HCT116 (cell line): ENCODE results near the gene NELL1.

Experiments
- EGR1 ChIP-seq: IDR thresholded peaks from 2 replicates; pipeline ENCODE4 v1.6.1; 2012; ENCODE audit warnings: low read depth
- FOSL1 ChIP-seq: IDR thresholded peaks from 2 replicates; pipeline ENCODE4 v1.6.1; 2012; ENCODE audit warnings: low read depth
- POLR2A ChIP-seq: IDR thresholded peaks from 2 replicates; pipeline ENCODE4 v1.7.0; 2011; ENCODE audit warnings: borderline replicate concordance; ENCODE audit not compliant: insufficient read depth, insufficient read length; ENCODE audit errors: extremely low read depth
- POLR2AphosphoS5 ChIP-seq: IDR thresholded peaks from 2 replicates; pipeline ENCODE4 v1.6.1; 2011; ENCODE audit warnings: mild to moderate bottlenecking, low read depth, low read length, moderate library complexity
- SIN3A ChIP-seq: IDR thresholded peaks from 2 replicates; pipeline ENCODE4 v1.6.1; 2012; ENCODE audit warnings: low read depth
- SRF ChIP-seq: IDR thresholded peaks from 2 replicates; pipeline ENCODE4 v1.6.1; 2012; ENCODE audit warnings: low read depth
- YY1 ChIP-seq: IDR thresholded peaks from 2 replicates; pipeline ENCODE4 v1.6.1; 2011; ENCODE audit warnings: low read length, low read depth, moderate library complexity, mild to moderate bottlenecking; ENCODE audit not compliant: insufficient replicate concordance; ENCODE audit errors: extremely low read depth
- ZFX ChIP-seq: fragments of 450-650 bp; IDR thresholded peaks from 2 replicates; pipeline ENCODE4 v1.6.1; 2017
- ZNF274 ChIP-seq: fragments of 200-500 bp; sonication (Bioruptor generic); IDR thresholded peaks from 2 replicates; pipeline ENCODE4 v1.6.1; 2014; ENCODE audit warnings: mild to moderate bottlenecking, low read depth, low read length, inconsistent platforms
- TF ChIP-seq, protein P1 (sequence below), 3 experiments: fragments of 200-600 bp in 1 of 3; sonication (generic) in 1 of 3; IDR thresholded peaks in 2 of 3; conservative IDR thresholded peaks in 1 of 3; 2 replicates each; pipeline ENCODE4 v1.5.1; 2012 to 2017; ENCODE audit warnings: low read depth in 2 of 3, low read length in 2 of 3, antibody characterized with exemption in 1 of 3, borderline replicate concordance in 1 of 3, control low read depth in 1 of 3, mild to moderate bottlenecking in 1 of 3, mixed read lengths in 1 of 3, mixed run types in 1 of 3, moderate library complexity in 1 of 3; ENCODE audit not compliant: insufficient read depth in 1 of 3
- TF ChIP-seq, protein P2 (sequence below): IDR thresholded peaks from 2 replicates; pipeline ENCODE4 v1.6.1; 2012; ENCODE audit warnings: low read depth
- TF ChIP-seq, protein P3 (sequence below): IDR thresholded peaks from 2 replicates; pipeline ENCODE4 v1.6.1; 2012

DNA sequence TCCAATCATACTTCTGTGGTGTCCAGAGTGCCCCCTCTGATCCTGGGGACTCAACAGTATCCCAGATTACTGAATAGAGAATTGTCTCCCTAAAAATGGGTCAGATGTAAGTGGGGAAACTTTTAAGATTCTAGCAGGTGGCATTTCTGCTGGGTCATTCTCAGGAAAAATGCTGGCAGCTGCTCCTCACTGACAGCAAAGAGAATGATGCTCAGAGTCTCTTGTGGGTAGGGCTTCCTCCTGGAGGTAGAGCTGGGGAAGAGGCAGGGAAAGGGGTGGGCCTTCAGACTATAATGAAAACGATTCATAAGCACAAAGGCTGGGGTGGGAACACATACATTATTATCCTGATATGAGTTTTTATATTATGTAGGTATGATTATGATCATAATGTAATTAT lies 647.2 kb downstream of the NELL1 start:
- TF ChIP-seq, protein P1, sequence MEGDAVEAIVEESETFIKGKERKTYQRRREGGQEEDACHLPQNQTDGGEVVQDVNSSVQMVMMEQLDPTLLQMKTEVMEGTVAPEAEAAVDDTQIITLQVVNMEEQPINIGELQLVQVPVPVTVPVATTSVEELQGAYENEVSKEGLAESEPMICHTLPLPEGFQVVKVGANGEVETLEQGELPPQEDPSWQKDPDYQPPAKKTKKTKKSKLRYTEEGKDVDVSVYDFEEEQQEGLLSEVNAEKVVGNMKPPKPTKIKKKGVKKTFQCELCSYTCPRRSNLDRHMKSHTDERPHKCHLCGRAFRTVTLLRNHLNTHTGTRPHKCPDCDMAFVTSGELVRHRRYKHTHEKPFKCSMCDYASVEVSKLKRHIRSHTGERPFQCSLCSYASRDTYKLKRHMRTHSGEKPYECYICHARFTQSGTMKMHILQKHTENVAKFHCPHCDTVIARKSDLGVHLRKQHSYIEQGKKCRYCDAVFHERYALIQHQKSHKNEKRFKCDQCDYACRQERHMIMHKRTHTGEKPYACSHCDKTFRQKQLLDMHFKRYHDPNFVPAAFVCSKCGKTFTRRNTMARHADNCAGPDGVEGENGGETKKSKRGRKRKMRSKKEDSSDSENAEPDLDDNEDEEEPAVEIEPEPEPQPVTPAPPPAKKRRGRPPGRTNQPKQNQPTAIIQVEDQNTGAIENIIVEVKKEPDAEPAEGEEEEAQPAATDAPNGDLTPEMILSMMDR (IDR thresholded peaks at IDR 0.05 in 2 of 3, conservative IDR thresholded peaks at IDR 0.05 in 1 of 3; ENCODE audit: borderline replicate concordance in 1 of 3, insufficient read depth in 1 of 3, low read depth in 2 of 3, low read length in 2 of 3), result no peak
- no peak for TF ChIP-seq SIN3A
- no peak for TF ChIP-seq YY1
- TF ChIP-seq, protein P2, sequence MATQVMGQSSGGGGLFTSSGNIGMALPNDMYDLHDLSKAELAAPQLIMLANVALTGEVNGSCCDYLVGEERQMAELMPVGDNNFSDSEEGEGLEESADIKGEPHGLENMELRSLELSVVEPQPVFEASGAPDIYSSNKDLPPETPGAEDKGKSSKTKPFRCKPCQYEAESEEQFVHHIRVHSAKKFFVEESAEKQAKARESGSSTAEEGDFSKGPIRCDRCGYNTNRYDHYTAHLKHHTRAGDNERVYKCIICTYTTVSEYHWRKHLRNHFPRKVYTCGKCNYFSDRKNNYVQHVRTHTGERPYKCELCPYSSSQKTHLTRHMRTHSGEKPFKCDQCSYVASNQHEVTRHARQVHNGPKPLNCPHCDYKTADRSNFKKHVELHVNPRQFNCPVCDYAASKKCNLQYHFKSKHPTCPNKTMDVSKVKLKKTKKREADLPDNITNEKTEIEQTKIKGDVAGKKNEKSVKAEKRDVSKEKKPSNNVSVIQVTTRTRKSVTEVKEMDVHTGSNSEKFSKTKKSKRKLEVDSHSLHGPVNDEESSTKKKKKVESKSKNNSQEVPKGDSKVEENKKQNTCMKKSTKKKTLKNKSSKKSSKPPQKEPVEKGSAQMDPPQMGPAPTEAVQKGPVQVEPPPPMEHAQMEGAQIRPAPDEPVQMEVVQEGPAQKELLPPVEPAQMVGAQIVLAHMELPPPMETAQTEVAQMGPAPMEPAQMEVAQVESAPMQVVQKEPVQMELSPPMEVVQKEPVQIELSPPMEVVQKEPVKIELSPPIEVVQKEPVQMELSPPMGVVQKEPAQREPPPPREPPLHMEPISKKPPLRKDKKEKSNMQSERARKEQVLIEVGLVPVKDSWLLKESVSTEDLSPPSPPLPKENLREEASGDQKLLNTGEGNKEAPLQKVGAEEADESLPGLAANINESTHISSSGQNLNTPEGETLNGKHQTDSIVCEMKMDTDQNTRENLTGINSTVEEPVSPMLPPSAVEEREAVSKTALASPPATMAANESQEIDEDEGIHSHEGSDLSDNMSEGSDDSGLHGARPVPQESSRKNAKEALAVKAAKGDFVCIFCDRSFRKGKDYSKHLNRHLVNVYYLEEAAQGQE, result no peak
- TF ChIP-seq POLR2AphosphoS5, result no peak
- TF ChIP-seq, protein P3, sequence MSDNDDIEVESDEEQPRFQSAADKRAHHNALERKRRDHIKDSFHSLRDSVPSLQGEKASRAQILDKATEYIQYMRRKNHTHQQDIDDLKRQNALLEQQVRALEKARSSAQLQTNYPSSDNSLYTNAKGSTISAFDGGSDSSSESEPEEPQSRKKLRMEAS, result no peak
- no peak for TF ChIP-seq FOSL1
- TF ChIP-seq ZNF274, result no peak
- no peak for TF ChIP-seq ZFX
- no peak for TF ChIP-seq POLR2A
- no peak for TF ChIP-seq SRF
- no peak for TF ChIP-seq EGR1
